A549 (cell line): ENCODE measurements around the gene PLA2G10. TPM values are rescaled to one million over a fixed set of nuclear protein-coding genes. Genes with fewer than 3 reads are reported as not detected.
A peak's percentile ranks its signal among the peaks of the same experiment; 100 is the strongest.

Source experiments
- ATAC-seq, 2 experiments: fragments of 200-7000 bp in 1 of 2; fragments of >200 bp in 1 of 2; cut with Nextera tagmentation in 1 of 2; cut with Tn5 transposase in 1 of 2; 3 replicates each; pipeline versions ENCODE4 v1.8.0 to v1.9.1; 2018 to 2020; ENCODE audit warnings: mild to moderate bottlenecking in 1 of 2, moderate library complexity in 1 of 2
- CTCF ChIA-PET: fragments of 300-600 bp; sonication (Branson Sonifier 250); formaldehyde crosslinking; extraction: SDS; loops from one replicate; lab custom pipeline; 2021; ENCODE audit warnings: antibody characterized with exemption, inconsistent platforms; lab: Yijun Ruan, JAX
- POLR2A ChIA-PET: fragments of 350-600 bp; formaldehyde crosslinking; extraction: SDS; loops from one replicate; lab custom pipeline; 2021; ENCODE audit warnings: antibody characterized with exemption, inconsistent platforms; lab: Yijun Ruan, JAX
- DNase-seq, 2 experiments: peaks; one replicate each; pipeline versions ENCODE4 v3.0.0 to v3.0.0-alpha.2; 2011 to 2016; ENCODE audit warnings: low read depth in 1 of 2, low spot score in 1 of 2
- FAIRE-seq: peaks from 2 replicates; lab custom pipeline; 2011; peaks lifted over from hg19 to GRCh38; lab: Jason Lieb, UNC
- H3K27ac ChIP-seq, 2 experiments: fragments of >200 bp; sonication (Bioruptor Twin); formaldehyde crosslinking; 3 replicates each; pipeline ENCODE4 v1.5.1; 2016 to 2017
- H3K4me1 ChIP-seq: fragments of >200 bp; sonication (Bioruptor Twin); formaldehyde crosslinking; 3 replicates; pipeline ENCODE4 v1.6.1; 2016
- H3K4me2 ChIP-seq: fragments of >200 bp; sonication (Bioruptor Twin); formaldehyde crosslinking; 3 replicates; pipeline ENCODE4 v1.6.1; 2016
- H3K4me3 ChIP-seq: fragments of >200 bp; sonication (Bioruptor Twin); formaldehyde crosslinking; 3 replicates; pipeline ENCODE4 v1.5.1; 2016
- H3K9me3 ChIP-seq: fragments of >200 bp; sonication (Bioruptor Twin); formaldehyde crosslinking; 3 replicates; pipeline ENCODE4 v1.6.1; 2016
- CBX8 ChIP-seq: fragments of 200-600 bp; sonication (generic); IDR thresholded peaks from 2 replicates; pipeline ENCODE4 v1.6.1; 2016
- CEBPB ChIP-seq, 2 experiments: fragments of >200 bp in 1 of 2; sonication (Bioruptor Twin) in 1 of 2; formaldehyde crosslinking in 1 of 2; IDR thresholded peaks; 2 replicates each; pipeline ENCODE4 v1.6.1; 2012 to 2016
- CHD4 ChIP-seq: fragments of 200-600 bp; sonication (generic); IDR thresholded peaks from 2 replicates; pipeline ENCODE4 v1.6.1; 2016; ENCODE audit warnings: antibody characterized with exemption, mild to moderate bottlenecking, borderline replicate concordance
- E2F6 ChIP-seq: IDR thresholded peaks from 2 replicates; pipeline ENCODE4 v1.6.1; 2012; ENCODE audit warnings: low read depth, borderline replicate concordance
- EHF ChIP-seq: fragments of 250-450 bp; sonication (Bioruptor Pico); IDR thresholded peaks from 2 replicates; pipeline ENCODE4 v1.5.0; 2020; ENCODE audit warnings: mild to moderate bottlenecking
- ESRRA ChIP-seq: fragments of 150-350 bp; IDR thresholded peaks from 2 replicates; pipeline ENCODE4 v1.6.1; 2014; ENCODE audit warnings: mild to moderate bottlenecking, low read length, borderline replicate concordance
- FOSB ChIP-seq: fragments of 250-450 bp; sonication (Bioruptor Pico); IDR thresholded peaks from 2 replicates; pipeline ENCODE4 v1.5.0; 2020; ENCODE audit warnings: mild to moderate bottlenecking, moderate library complexity
- FOSL2 ChIP-seq, 2 experiments: fragments of 450-650 bp in 1 of 2; fragments of >200 bp in 1 of 2; sonication (Bioruptor Twin) in 1 of 2; formaldehyde crosslinking; IDR thresholded peaks; 2 replicates each; pipeline versions ENCODE4 v1.5.0 to v1.6.1; 2016 to 2020; ENCODE audit warnings: mild to moderate bottlenecking in 1 of 2, moderate library complexity in 1 of 2
- GATA3 ChIP-seq: IDR thresholded peaks from 2 replicates; pipeline ENCODE4 v1.6.1; 2012; ENCODE audit warnings: borderline replicate concordance
- HDAC2 ChIP-seq: fragments of 200-600 bp; sonication (generic); IDR thresholded peaks from 2 replicates; pipeline ENCODE4 v1.6.1; 2016
- HEYL ChIP-seq: fragments of 250-450 bp; sonication (Bioruptor Pico); IDR thresholded peaks from 2 replicates; pipeline ENCODE4 v1.8.0; 2021; ENCODE audit warnings: mild to moderate bottlenecking, moderate library complexity
- HOXB13 ChIP-seq: fragments of 250-450 bp; sonication (Bioruptor Pico); IDR thresholded peaks from 2 replicates; pipeline ENCODE4 v1.5.0; 2020; ENCODE audit warnings: low read depth, mild to moderate bottlenecking, moderate library complexity
- HOXB5 ChIP-seq: fragments of 250-450 bp; sonication (Bioruptor Pico); IDR thresholded peaks from 2 replicates; pipeline ENCODE4 v1.5.0; 2020; ENCODE audit warnings: mild to moderate bottlenecking, moderate library complexity
- JUN ChIP-seq, 2 experiments: fragments of >200 bp; sonication (Bioruptor Twin); formaldehyde crosslinking; IDR thresholded peaks; 2 replicates in 1 of 2; 3 replicates in 1 of 2; pipeline ENCODE4 v1.6.1; 2016 to 2017
- JUNB ChIP-seq: fragments of >200 bp; sonication (Bioruptor Twin); formaldehyde crosslinking; IDR thresholded peaks from 2 replicates; pipeline ENCODE4 v1.6.1; 2016
- KDM1A ChIP-seq: fragments of 200-600 bp; sonication (generic); IDR thresholded peaks from 2 replicates; pipeline ENCODE4 v1.6.1; 2016; ENCODE audit warnings: low read depth, mild to moderate bottlenecking
- MAFK ChIP-seq: fragments of 450-650 bp; IDR thresholded peaks from 2 replicates; pipeline ENCODE4 v1.6.1; 2014; ENCODE audit not compliant: partially characterized antibody
- MAX ChIP-seq: IDR thresholded peaks from 2 replicates; pipeline ENCODE4 v1.6.1; 2012
- MAZ ChIP-seq: fragments of 150-350 bp; IDR thresholded peaks from 2 replicates; pipeline ENCODE4 v1.6.1; 2014; ENCODE audit warnings: antibody characterized with exemption, low read depth, low read length, borderline replicate concordance
- MYC ChIP-seq: IDR thresholded peaks from 2 replicates; pipeline ENCODE4 v1.6.1; 2012; ENCODE audit warnings: mild to moderate bottlenecking, inconsistent platforms, low read length, improper control_type of control experiment, borderline replicate concordance
- NFE2L2 ChIP-seq: fragments of 150-350 bp; conservative IDR thresholded peaks from 2 replicates; pipeline ENCODE4 v1.6.1; 2014; ENCODE audit warnings: low read length
- PHF8 ChIP-seq: fragments of 200-600 bp; sonication (generic); IDR thresholded peaks from 2 replicates; pipeline ENCODE4 v1.6.1; 2016; ENCODE audit warnings: low read depth, mild to moderate bottlenecking, antibody characterized with exemption, moderate library complexity, borderline replicate concordance
- POLR2A ChIP-seq: IDR thresholded peaks from 2 replicates; pipeline ENCODE4 v1.6.1; 2012; ENCODE audit warnings: mild to moderate bottlenecking, low read length
- REST ChIP-seq: fragments of 200-600 bp; sonication (generic); IDR thresholded peaks from 2 replicates; pipeline ENCODE4 v1.6.1; 2016; ENCODE audit warnings: antibody characterized with exemption, mild to moderate bottlenecking, moderate library complexity
- TFCP2L1 ChIP-seq: fragments of 250-450 bp; sonication (Bioruptor Pico); IDR thresholded peaks from 2 replicates; pipeline ENCODE4 v1.5.0; 2021; ENCODE audit warnings: mild to moderate bottlenecking
- TP53 ChIP-seq: fragments of 250-450 bp; sonication (Bioruptor Pico); IDR thresholded peaks from 2 replicates; pipeline ENCODE4 v1.5.0; 2021; ENCODE audit warnings: mild to moderate bottlenecking, moderate library complexity
- ZC3H11A ChIP-seq: fragments of 450-650 bp; IDR thresholded peaks from 2 replicates; pipeline ENCODE4 v1.6.1; 2014; ENCODE audit warnings: antibody characterized with exemption, mild to moderate bottlenecking
- ZSCAN20 ChIP-seq: fragments of 250-450 bp; sonication (Bioruptor Pico); IDR thresholded peaks from 2 replicates; pipeline ENCODE4 v1.8.0; 2022; ENCODE audit warnings: mild to moderate bottlenecking, moderate library complexity
- WGBS: methylation state at CpG from one replicate; pipeline ENCODE4 v1.1.6; 2017; ENCODE audit errors: missing lambda C conversion rate; 5-methylcytosine and 5-hydroxymethylcytosine counted together
- polyA plus RNA-seq, 4 experiments: library from polyadenylated mRNA; depleted of rRNA in 3 of 4; stranded (reverse); fragments of >200 nt; fragmentation: RNase III in 1 of 4; extraction: RNeasy Plus Mini Kit Qiagen cat#74134 plus additional on column Dnase treatment in 1 of 4; gene quantifications; 2 replicates in 3 of 4; 3 replicates in 1 of 4; pipeline ENCODE4 v1.2.3, GENCODE V29; 2011 to 2017
- TF ChIP-seq, protein P1 (sequence below): fragments of 150-350 bp; IDR thresholded peaks from 2 replicates; pipeline ENCODE4 v1.6.1; 2014; ENCODE audit warnings: low read depth, mild to moderate bottlenecking, low read length
- TF ChIP-seq, protein P2 (sequence below): fragments of 450-650 bp; IDR thresholded peaks from 2 replicates; pipeline ENCODE4 v1.6.1; 2014; ENCODE audit warnings: antibody characterized with exemption

Gene PLA2G10
- polyA plus RNA-seq, 2 of the 4 experiments (the other 2 are of a cell fraction) = 0.52 to 0.70 TPM

DNA sequence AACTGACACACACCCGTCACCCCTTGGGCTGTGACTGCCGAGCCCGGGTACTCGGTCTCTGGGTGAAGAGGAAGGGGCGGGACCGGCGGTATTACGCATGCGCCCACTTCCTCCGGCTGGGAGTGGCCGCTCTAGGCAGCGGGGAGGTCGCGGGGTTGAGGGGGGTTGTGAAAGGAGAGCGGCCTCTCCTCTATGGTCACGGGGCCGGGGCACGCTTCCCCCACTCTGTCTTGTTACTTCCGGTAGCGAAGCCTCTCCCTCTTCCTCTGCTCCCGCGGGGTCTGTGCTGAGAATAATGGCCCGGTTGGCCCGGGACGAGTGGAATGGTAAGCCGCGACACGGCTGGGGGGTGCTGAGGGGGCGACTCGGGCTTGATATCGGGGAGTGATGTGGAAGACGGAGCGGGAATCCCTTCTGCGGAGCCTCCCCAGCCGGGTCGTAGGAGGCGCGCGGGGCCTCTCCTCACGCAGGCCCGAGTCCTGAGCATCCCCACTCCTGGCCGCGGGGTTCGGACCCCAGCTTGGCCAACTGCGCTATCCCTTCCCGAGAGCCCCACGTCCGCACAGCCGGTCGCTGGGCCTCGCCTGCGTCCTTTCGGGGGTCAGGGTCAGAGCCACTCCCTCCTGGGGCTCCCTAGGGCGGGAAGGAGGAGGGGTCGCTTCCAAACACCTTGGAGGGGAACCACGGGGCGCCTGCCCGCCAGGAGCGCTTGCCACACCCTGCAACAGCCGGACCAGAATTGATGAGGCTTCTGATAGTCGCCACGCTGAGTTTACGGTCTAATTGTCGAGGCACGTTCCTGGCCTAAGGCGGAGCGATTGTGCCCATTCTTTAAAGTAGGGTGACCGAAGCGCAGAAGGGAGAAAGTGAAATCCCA lies 61.2 kb downstream of the PLA2G10 start, which contains the start of gene BFAR:
BFAR (plus strand) TSS at position 259 of the 877 bp plus-strand sequence. CDS start 11,396 bp downstream, outside the sequence.
- Histone ChIP-seq H3K4me3 (peak within 1 kb of the TSS; percentile 91), H3K4me2 (peak within 1 kb of the TSS; percentile 90), H3K27ac (peak within 1 kb of the TSS; percentile 94 to 97), H3K9me3 (no peaks in the 10 kb centered on the region), H3K4me1 (peaks cover 60% of the 10 kb centered on the region)
- POLR2A ChIA-PET = interaction anchor here (0.5 to 1.1 kb wide), 4 partner anchors 10 to 338 kb away, joined by 3 to 5 read pairs (median 3); no protein-coding TSS in a partner anchor
- no peak for FAIRE-seq
- DNase-seq = peak; percentile 95 to 98
- peak; percentile 84 to 87 for ATAC-seq
- CTCF ChIA-PET = interaction anchor here (1.4 to 1.7 kb wide), 2 partner anchors 10 to 13 kb away, joined by 3 to 4 read pairs; no protein-coding TSS in a partner anchor
- WGBS = under 1% methylated on average over 38 of the region's 69 CpGs
- TF ChIP-seq FOSB (CRISPR knock-in tag) (no peak), JUNB (no peak), POLR2A (peak; percentile 93), MAFK (no peak), REST (no peak), KDM1A (no peak), TFCP2L1 (peak; percentile 63; the same call in 1 of the 2 replicates), PHF8 (peak; percentile 88), CBX8 (no peak), ZSCAN20 (no peak), NFE2L2 (no peak), MAX (peak; percentile 71), TP53 (CRISPR knock-in tag) (no peak; the same call in 1 of the 2 replicates), MYC (0 out of 2 replicates have a peak, but pooled peaks have one; percentile 41), HDAC2 (no peak), CHD4 (no peak), MAZ (peak; percentile 35; the same call in 1 of the 2 replicates), ZC3H11A (no peak), ESRRA (no peak), E2F6 (0 out of 2 replicates have a peak, but pooled peaks have one; percentile 9), JUN (IDR thresholded peaks at IDR 0.05) (peak; percentile 45 to 95; a peak in 4 of 5 replicates), HEYL (CRISPR knock-in tag) (no peak), CEBPB (IDR thresholded peaks at IDR 0.05) (peak; percentile 18 to 29; a peak in 1 of 4 replicates), HOXB13 (CRISPR knock-in tag) (no peak), HOXB5 (CRISPR knock-in tag) (no peak), FOSL2 (IDR thresholded peaks at IDR 0.05) (no peak), FOSL2 (CRISPR knock-in tag; IDR thresholded peaks at IDR 0.05) (peak; percentile 40), EHF (no peak), GATA3 (no peak)
- TF ChIP-seq, protein P1, sequence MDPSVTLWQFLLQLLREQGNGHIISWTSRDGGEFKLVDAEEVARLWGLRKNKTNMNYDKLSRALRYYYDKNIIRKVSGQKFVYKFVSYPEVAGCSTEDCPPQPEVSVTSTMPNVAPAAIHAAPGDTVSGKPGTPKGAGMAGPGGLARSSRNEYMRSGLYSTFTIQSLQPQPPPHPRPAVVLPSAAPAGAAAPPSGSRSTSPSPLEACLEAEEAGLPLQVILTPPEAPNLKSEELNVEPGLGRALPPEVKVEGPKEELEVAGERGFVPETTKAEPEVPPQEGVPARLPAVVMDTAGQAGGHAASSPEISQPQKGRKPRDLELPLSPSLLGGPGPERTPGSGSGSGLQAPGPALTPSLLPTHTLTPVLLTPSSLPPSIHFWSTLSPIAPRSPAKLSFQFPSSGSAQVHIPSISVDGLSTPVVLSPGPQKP = no peak
- TF ChIP-seq, protein P2, sequence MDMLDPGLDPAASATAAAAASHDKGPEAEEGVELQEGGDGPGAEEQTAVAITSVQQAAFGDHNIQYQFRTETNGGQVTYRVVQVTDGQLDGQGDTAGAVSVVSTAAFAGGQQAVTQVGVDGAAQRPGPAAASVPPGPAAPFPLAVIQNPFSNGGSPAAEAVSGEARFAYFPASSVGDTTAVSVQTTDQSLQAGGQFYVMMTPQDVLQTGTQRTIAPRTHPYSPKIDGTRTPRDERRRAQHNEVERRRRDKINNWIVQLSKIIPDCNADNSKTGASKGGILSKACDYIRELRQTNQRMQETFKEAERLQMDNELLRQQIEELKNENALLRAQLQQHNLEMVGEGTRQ = peak; percentile 80
